ENCODE results near the gene PARD3B.
A peak's percentile ranks its signal among the peaks of the same experiment; 100 is the strongest.

PARD3B gene

DNA sequence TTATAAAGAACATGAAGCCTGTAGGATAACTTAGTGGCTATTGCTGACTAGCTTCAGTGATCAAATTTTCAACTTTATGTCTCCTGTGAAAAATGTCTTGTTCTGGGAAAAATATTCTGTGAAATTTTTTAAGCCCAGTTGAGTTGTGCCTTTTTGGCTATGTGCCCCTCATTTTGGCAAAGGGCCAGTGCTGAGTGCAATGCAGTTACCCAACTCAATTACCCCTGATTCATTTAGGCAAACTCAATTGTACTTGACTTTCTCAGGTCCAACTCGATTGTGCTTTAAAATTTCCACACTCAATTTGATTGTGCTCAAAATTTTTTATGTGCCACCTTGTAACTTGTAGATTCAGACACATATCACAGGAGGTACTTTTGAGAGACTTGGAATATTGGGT is 588.3 kb downstream of the PARD3B start:
- peak; percentile 16 for DNase-seq (ENCODE audit: low read depth)

DNA sequence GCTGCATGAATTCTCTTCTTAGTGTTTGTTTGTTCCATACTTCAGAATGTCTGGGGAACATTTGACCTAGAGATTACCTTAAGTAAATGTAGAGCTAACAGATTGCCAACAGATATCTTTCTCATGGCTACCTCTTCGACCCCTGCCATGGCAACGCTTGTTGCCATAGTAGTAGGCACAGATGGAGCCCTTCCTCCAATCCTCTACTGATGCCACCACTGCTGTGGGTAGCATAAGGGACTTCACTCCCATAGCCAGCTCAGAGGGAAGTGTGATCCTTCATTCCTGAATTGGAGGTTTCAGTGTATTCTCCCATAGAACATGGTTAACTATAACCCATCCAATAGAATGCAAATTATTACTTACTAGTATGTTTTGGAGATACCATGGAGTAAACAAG is 593.5 kb downstream of the PARD3B start:
- no peak for DNase-seq (ENCODE audit: low read depth)

DNA sequence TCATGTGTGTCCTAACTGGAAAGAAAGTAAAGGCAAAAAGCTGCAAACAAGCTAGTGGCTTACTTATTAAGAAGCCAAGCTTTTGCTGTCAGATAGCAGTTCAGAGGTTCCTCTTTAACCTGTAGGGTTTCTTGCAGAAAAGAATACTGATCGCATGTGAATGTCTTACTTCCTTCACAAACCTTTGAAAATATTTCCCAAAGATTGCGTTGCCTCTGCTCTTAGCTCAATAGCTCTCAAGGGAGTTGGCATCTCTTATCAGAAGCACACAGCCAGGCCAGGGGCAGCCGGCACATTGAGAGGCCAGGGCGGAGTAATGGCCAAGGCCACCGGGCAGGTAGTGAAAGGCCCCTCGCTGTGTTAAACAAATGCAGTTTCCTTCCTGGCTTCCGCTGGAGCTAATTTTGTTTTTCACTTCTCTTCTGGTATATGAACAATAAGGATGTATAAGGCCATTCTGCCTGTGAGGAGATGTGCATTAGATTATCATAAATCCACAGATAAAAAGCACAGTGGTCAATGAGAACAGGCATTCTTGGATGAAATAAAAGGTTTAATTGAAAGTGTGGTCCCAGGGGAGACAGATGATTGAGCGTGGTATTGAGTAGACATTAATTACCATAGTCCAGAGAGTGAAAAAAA is 594.7 kb downstream of the PARD3B start:
- DNase-seq (ENCODE audit: low read depth): no peak

DNA sequence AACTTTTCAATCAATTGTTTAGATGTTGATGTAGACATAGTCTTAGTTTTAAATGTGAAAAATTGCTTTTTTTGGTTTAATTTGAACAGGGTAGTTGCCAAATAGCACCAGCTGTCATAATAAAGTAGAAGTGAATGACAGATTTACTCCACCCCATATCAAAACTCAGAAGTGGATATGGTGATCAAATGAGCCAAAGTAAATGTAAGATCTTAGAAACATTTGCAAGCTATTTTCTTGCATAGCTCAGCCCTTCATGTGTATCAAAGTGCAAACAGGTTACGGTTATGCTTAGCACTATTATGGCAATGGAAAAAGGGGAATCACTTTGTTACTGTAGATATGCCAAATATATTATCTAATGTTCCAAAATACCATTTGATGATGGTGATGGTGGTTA is 596.1 kb downstream of the PARD3B start:
- no peak for DNase-seq (ENCODE audit: low read depth)

DNA sequence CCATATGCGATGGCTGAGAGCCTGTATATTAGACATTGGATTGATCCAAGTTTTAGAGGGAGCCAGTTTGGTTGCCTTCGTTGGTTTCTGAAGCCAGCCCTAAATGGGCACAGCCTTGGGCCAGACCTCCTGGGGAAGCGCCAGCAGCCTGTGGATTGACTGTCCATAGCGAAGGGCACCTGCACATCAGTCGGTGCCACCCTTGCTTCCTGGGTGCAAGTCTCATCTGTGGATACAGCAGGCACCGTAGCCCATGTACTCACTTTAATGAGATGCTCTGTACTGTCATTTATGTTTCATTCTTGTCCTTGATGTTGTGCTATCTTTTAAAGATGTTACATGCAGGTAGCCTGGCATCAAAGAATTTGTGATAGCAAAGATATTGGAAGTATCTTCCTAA is 600.6 kb downstream of the PARD3B start:
- DNase-seq (ENCODE audit: low read depth): no peak

DNA sequence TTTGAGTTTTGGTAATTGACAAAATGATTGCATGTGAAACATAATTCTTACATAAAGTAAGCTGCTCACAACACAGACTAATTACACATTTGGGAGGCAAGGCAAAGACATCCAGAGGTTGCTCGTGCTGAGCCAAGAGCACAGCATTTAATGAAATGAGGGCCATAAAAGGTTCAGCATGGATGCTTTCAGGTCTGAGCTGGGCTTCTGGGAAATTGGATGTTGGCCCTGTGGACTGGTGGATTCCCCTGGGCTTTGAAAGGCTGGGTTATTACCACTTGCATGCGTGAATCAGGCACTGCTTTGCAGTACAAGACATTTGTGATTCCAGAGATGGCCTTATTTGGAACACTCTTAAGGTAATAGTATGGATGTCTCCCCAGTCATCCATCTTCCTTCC is 603.5 kb downstream of the PARD3B start:
- DNase-seq (ENCODE audit: low read depth): no peak

DNA sequence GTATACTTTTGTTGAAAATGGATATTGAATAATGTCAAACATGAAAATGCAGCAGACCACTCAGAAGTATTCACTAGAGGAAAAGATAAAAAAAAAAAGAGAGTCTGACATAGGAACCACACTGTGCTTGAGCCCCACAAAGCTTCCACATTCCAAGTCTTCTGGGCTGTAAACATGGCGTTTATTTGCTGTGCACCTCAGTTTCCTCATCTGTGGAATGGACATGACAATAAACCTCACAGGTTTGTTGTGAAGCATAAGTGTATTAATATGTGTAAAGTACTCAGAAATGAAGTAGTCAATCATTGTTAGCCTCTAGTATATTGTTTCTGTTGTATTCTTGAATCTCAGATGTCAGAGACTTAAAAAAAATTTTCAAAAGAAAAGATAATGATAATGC is 611.2 kb downstream of the PARD3B start:
- DNase-seq (ENCODE audit: low read depth): no peak

DNA sequence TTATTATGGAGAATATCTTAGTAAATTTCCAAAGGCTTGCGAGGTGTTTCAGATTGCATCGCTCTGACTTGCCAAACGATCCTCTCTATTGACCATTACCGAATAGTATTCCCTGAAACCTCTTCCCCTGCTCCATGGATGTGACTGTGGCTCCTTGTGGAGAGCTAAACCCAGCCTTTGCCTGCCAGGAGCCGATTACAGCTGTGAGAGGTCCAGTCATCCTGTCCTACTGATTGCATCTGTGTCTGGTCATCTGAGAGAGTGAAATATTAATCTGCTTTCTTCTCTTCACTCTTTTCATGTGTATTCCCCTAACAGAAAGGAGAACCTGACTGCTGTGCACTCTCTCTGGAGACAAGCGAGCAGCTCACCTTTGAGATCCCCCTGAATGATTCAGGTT is 613.1 kb downstream of the PARD3B start:
- no peak for DNase-seq (ENCODE audit: low read depth)

DNA sequence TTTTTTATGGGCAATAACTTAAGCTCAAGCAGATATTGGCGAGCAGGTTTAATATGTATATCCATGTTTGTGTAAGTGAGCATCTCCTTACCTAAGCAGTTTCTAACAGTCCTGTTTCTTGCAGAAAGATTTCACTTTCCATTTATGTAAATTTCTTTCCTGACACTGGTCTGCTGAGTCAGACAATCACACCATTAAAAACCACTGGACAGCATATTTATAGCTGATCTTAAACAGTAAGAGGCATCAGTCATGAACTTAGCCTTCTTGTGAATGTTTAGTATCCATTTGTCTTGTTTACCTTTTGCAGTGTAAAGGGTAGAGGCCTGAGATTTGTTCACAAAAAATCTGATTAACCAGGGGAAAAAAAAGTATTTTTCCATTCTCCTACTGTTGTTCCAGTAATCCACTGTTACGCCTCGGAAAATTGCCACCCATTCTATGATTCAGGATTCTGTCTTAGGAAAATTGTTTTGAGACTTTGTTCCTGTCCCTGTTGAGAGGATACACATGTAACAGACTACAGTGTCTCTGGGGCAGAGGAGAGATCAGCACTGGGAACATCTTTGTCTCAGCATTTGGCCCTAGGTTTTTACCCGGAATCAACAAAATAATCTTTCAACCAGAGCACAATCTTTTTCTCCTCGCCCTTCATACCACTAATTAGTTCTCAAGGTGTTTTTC is 616.0 kb downstream of the PARD3B start:
- DNase-seq (ENCODE audit: low read depth): no peak

DNA sequence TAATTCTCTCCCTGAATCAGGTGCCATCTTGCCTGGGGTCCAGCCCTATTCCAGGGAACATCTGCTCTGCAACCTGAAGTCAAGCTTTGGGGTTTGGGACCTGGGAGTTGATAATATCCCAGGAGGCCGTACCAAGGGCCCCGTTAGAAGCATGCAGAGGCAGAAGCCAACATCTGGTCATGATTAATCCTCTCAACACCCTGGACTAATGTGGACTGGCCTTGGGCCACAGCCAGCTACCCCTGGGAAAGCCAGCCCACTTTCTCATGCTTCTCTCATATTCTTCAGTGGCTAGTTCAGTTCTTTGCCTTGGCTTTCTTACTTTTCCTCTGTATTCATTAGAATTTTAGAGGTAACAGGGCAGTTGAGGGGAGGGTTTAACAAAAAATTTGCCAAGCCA is 621.5 kb downstream of the PARD3B start:
- DNase-seq (ENCODE audit: low read depth): no peak

DNA sequence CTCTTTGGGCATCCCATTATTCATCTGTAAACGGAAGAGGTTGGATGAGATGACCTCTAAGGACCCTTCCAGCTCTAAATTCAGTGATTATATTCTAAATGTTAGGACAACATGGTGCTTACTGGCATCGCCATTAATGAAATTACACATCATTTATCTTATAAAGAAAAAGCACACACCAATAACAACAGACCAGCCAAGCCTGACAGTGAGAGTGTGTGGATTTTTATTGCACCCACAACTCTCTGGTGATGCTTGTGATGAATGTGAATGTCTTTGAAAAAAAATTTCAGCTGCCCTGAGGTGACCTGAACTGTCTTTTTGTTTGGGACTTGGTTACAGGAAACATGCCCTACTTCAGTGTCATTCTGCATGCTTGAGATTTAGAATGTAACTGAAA is 623.7 kb downstream of the PARD3B start:
- DNase-seq (ENCODE audit: low read depth): no peak

DNA sequence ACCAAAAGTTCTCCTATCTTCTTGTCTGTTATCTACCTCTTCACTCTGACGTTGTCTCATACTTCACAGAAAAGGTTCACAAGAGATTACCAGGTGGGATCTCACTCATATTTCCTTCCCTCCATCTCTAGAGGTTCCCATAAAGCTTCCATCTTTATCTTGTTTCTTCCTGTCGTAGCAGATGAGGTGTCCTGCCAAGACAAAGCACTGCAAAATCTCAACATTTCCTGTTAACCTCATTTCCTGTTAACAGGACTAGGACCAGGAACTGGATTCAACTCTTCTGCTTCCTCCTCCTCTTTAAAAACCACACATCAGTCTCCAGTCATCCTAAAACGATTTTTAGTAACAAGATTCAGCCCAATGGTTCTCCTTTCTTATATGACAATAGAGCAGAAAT is 624.2 kb downstream of the PARD3B start:
- DNase-seq (ENCODE audit: low read depth): no peak

DNA sequence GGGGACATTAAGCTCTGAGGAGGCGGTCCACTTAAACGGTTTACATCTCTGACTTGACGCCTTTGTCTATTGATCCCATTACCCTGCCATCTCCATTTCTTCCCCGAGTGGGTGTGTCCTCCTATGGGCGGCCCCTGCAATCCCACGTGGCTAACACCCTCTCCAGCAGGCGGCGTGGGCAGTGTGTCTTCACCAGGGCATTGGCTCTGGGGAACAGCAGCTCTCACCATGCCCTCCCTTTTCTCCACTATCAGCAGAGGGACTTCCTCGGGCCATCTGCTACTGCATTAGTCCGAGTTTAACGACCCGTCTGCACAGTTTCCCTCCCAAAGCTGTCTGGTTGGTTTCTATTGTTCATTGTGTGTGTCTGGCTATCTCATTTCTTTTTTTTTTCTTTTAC is 625.1 kb downstream of the PARD3B start:
- DNase-seq (ENCODE audit: low read depth): no peak

DNA sequence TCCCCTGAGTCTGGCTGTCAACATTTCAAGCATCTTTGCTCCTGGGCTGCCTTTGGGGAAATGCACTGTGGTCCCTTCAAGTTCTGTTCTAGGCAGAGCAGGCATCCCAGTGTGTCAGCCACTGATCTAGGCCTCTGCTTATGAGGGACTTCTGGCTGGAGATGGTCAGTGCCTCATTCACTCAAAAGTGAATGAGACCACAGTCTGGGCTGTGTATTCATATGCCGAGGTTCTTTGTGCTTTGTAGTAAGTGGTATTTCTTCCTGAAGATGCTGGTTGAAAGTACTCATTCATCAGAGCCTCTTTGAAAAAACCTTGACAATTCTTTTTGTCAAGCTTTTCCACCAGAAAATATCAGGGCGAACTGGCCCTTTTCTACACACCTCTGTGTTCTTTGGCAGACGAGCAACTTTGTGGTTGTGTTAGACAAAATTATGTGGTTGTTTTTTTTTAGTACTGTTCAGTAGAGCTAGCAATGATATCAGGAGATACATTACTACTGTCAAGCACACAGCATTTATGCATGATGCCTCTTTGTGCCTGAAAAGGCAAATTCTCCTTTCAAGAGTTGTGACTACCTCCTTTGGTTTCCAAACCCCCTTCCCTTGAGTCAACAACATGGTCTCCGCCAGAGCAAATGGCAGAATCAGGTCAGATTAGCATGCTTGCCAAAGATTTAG is 626.1 kb downstream of the PARD3B start:
- no peak for DNase-seq (ENCODE audit: low read depth)

DNA sequence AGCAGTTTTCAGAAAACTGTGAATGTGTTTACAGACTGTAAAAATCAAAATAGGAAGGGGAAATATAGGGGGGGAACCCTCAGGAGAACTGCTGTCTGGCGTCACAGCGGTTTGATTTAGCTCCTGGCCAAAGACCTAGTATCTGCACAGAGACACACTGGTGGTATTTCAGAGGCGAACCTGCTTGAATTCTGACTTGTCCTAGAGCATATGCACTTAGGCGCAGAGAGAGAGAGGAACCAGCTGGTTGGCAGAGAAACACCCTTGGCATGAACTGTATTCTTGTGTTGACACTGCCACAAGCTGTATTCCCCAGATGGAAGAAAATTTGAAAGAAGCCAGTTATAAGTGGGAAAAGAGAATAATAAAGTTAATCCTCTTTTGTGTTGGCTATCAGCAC is 630.6 kb downstream of the PARD3B start:
- DNase-seq (ENCODE audit: low read depth): no peak

DNA sequence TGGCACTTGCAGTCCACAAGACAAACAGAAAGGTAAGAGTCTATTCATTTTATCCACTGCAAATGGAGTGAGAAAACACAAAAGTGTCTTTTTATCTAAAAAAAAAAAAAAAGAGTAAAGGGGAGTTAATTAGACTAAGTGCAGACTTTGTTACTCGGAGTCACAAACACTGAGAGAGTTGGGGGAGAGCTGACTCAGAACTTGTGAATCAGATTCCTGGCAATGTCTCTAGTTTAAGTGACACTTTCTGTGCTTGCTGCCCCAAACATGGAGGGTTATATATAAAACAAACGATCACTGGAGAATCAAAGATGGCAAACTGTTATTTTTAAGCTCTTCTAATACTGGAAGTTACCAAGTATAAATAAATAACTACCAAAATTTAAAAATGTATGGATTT is 631.3 kb downstream of the PARD3B start:
- DNase-seq (ENCODE audit: low read depth): no peak

DNA sequence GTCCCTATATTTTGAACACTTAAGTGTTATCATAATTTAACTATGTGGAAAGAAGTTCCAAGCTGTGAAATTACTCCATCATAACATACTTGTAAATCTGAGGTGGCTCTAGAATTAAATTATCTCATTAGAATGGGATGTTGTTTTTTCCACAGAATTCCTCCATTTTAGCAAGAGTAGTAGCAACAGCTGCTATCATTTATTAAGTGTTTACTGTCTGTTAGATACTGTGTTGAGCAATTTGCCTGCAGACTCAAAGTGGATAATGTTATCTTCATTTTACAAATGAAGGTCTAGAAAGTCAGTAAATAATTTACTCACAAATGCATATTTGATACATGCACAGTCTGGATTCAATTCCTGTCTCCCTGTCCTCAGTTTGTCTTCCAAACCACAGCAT is 632.3 kb downstream of the PARD3B start:
- DNase-seq (ENCODE audit: low read depth): peak; percentile 28

DNA sequence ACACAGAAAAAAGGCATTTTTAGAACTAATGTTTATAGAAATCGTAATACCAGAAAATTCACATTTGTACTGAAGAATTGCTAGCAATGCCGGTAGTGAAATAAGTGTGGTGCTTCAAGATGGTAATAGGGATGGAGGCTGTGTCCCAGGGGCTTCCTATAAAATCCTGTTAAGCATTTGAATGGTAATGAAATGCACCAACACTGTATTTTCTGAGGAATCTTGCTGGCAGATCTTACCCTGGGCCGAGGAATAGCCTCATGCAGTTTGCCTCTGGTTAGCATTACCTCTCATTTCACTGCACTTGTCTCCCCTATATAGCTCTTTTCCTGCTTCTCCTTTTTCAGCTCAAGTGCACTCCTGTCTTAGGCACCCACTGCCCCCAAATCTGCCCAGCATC is 635.5 kb downstream of the PARD3B start:
- no peak for DNase-seq (ENCODE audit: low read depth)

DNA sequence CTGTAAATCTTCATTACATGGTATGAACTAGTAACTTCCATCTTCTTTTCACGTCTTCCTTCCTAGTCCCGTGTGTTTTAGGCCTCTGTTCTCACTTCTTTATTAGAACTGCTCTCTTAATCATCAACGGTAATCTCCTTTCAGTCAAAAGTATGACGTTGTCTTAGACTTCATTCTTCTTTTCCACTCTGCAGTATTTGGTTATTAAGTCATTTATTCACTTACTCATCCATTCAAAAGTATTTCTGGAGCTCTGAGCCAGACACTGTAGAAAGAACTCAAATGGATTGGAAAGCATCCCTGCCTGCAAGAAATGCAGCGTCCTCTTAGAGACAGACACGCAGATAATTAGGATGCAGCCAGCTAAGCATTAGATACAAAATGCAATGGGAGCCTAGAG is 642.5 kb downstream of the PARD3B start:
- no peak for DNase-seq (ENCODE audit: low read depth)

DNA sequence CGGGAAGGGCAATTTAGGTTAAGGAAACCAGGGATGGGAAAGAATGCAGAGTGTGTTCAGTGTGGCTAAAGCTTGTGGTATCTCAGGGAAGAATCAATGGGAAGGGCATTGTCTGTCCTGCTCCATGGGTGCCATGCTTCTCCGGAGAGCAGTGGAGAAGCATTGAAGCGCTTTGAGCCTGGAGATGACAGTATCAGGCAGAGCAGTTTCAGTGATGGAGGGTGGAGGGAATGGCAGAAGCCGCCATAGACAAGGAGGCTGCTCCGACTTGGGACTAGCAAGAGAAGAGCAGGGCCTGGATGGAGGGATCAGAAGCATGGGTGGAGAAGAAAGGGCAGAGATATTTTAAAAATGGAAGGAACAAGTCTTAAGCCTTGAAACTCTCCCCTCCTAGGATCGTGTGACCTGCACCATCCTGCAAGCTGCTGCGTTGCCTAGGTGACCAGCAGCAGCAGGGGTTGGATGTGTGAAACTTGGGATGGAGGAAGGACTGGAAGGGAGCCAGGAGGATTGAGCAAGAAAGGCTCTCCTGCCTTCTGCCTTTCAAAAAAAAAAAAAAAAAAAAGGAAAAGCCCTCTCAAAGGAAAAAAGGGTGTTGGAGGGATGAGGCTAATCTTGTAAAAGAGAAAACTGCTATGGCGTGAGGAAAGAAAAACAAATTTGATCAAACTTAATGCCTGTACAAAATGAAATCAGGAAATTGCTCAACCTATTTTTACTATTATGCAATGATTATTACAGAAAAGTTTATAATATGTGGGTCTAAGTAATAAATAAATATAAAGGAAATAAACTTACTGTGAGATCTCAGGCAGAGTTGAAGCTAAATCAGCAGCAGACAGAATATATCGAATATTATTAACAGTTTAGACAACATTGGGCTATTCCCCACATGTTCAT is 643.2 kb downstream of the PARD3B start:
- DNase-seq (ENCODE audit: low read depth): peak; percentile 79

DNA sequence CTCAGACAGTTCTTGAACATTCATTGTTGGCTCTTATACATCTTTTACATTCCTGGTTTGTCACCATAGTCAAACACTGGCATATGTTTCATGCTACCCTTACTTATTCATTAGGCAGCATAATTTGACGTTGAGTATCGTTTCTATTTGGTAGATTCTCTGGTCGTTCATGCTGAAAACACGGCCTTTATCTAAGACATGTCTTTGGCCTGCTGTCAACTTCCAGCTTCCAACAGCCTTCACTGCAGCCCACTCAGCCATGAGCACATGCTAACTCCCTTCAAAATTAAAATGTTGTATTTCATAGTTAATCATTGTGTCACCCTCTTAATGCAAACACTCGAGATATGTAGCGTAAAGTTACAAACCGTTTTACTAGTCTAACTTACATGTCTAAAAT is 644.0 kb downstream of the PARD3B start:
- DNase-seq (ENCODE audit: low read depth): no peak

DNA sequence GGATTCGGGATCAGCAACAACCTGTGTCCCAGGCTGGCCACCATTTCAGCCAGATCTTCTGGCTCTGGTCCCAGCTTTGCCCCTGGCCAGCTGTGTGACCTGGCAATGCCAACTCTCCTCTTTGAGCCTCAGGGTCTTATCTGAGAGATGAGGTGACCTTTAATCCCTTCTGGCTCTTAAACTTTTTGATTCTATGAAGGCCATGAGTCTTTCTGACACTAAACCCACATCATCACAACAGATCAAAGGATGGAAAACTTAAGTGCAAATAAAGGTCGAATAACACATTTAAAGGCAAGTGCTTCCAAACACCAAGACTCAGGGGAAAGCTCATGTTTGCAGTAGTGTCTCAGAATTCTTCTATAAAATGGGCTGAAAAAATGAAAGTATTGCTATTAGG is 645.3 kb downstream of the PARD3B start:
- no peak for DNase-seq (ENCODE audit: low read depth)
